OCI-LY3 (cell line): ENCODE data around the gene GZMM.

ENCODE experiments used
- CTCF ChIP-seq: fragments of 200-600, 300-600 bp; sonication (generic); IDR thresholded peaks from 2 replicates; pipeline ENCODE4 v1.5.1; 2014; ENCODE audit warnings: antibody characterized with exemption, low read length, low read depth
- EZH2phosphoT487 ChIP-seq: fragments of 200-600 bp; shearing (Covaris generic); IDR thresholded peaks from 2 replicates; pipeline ENCODE4 v1.6.1; 2018; ENCODE audit warnings: antibody characterized with exemption, mixed run types, low read depth

GRCh38 chr19:573519-573825, 29.6 kb downstream of the GZMM start:
- TF ChIP-seq CTCF (no peak), EZH2phosphoT487 (no peak)
